Fibroblast of lung (primary cell): ENCODE measurements around the gene FUBP3.

Experiments
- CTCF ChIP-seq, 2 donors: IDR thresholded peaks in 1 of 2; conservative IDR thresholded peaks in 1 of 2; 1 replicate in 1 of 2; 2 replicates in 1 of 2; pipeline ENCODE4 v1.5.1; 2011 to 2012; ENCODE audit warnings: low read length in 2 of 2, control low read depth in 1 of 2, inconsistent platforms in 1 of 2, low read depth in 1 of 2, mild to moderate bottlenecking in 1 of 2
- EZH2 ChIP-seq: IDR thresholded peaks from 2 replicates; pipeline ENCODE4 v1.5.1; 2012; ENCODE audit warnings: low read length, control low read depth, mild to moderate bottlenecking; ENCODE audit errors: missing control alignments

GRCh38 chr9:130672466-130672865 is 93.1 kb downstream of the FUBP3 start:
- TF ChIP-seq CTCF (conservative IDR thresholded peaks at IDR 0.05 in 1 of 2, IDR thresholded peaks at IDR 0.05 in 1 of 2; ENCODE audit: low read depth in 1 of 2, low read length in 2 of 2) (no peak), EZH2 (no peak)
